Choroid plexus epithelial cell (primary cell): ENCODE measurements around the gene VIPR2.

Experiments used
- DNase-seq: peaks from one replicate; pipeline ENCODE4 v3.0.0-alpha.2; 2010; ENCODE audit warnings: low read depth
- H3K4me3 ChIP-seq: 2 replicates; pipeline ENCODE4 v1.5.1; 2011; ENCODE audit warnings: low read depth, mild to moderate bottlenecking, control low read depth, low read length, moderate library complexity
- TF ChIP-seq, protein P1 (sequence below): conservative IDR thresholded peaks from 2 replicates; pipeline ENCODE4 v1.5.1; 2011; ENCODE audit warnings: low read depth, mild to moderate bottlenecking, control low read depth, inconsistent platforms, low read length, moderate library complexity

Gene VIPR2

DNA sequence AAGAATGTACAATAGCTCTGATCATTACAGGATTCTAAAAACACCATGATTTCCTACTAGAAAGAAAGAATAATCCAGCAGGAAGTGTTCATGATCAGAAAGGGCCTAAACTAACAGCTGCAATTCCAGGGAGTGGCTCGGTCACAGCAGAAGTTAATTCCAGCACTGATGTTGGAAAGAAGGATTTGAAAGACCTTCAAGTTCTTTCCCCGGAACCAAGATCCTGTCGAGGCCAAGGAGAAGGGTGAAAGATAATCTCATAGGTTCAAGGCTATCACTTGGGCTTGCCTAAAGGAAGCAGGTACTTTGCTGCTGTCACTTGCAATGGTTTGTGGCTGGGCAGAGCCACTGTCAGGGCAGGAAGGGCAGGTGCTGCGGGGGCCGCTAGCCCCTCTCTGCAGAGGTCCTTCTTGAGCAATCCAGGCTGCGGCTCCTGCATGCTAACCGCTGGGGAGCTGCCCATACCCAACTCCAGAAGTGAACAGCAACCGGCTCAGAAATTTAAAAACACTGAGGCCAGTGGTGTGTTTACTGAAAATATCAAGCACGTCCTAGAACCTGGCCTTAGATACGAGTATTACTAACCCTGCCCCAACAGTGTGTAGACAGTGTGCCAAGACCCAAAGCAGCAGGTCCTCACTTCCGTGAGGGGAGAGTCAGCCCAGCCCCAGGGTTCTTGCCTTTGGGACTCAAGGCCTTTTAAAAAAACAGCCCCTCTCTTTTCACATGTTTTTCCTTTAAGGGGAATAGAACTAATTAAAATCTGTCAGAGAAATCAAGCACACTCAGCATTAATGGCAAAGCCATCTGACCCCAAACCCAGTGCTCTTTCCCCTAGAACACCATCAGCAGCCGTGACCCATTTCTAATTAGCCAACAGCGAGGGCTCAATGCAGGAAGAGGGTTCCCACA, 76.8 kb downstream of the VIPR2 start:
- no peak overlapping the region for H3K4me3 ChIP-seq
- TF ChIP-seq, protein P1, sequence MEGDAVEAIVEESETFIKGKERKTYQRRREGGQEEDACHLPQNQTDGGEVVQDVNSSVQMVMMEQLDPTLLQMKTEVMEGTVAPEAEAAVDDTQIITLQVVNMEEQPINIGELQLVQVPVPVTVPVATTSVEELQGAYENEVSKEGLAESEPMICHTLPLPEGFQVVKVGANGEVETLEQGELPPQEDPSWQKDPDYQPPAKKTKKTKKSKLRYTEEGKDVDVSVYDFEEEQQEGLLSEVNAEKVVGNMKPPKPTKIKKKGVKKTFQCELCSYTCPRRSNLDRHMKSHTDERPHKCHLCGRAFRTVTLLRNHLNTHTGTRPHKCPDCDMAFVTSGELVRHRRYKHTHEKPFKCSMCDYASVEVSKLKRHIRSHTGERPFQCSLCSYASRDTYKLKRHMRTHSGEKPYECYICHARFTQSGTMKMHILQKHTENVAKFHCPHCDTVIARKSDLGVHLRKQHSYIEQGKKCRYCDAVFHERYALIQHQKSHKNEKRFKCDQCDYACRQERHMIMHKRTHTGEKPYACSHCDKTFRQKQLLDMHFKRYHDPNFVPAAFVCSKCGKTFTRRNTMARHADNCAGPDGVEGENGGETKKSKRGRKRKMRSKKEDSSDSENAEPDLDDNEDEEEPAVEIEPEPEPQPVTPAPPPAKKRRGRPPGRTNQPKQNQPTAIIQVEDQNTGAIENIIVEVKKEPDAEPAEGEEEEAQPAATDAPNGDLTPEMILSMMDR: no peak
- DNase-seq: no peak

DNA sequence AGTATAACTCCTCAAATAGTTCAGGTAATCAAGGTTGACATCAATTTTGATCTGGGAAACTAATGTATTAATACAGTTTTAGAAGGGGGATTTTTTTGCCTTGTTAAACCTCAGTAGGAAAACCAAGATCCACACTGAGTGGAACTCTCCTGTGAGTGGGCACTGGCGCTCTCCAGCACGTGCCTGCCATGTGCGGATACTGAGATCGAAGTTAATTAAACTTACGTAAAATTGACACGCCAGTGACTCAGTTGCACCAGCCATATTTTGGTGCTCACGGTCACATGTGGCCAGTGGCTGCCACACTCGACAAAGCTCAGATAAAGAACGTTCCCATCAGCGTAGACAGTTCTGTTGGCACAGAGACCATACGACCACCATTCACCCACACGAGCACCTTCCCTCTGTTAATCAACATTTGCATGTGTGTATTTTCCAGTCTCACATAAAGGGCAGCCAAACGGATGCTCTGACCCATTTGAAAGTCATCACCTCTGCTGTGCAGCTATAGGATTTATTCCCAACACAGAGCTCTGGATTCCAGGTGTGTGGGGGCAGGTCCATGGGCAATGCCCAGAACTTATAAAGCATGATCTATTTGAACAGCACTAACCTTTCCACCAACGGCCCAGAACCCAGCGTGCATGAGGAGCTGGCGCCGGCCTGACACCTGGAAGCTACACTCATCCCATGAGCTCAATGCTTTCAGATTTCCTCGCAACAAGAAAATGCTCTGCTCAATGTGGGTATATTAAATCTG, 77.7 kb downstream of the VIPR2 start:
- no peak for DNase-seq
- TF ChIP-seq, protein P1: no peak
- H3K4me3 ChIP-seq: no peak overlapping the region

DNA sequence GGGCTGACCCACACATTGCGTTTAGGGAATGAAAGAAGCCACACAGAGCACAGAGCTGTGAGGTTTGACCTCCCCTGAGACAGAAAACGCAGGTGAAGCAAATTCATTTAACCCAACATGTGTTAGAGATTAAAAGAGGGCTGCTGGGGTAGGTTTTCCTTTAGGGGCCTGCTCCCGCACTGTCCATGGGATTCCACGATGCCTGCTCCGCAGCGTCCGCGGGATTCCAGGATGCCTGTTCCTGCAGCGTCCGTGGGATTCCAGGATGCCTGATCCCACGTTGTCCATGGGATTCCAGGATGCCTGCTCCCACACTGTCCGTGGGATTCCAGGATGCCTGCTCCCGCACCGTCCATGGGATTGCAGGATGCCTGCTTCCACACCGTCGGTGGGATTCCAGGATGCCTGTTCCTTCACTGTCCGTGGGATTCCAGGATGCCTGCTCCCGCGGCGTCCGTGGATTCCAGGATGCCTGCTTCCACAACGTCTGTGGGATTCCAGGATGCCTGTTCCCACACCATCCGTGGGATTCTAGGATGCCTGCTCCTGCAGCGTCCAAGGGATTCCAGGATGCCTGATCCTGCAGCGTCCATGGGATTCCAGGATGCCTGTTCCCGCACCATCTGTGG, 78.7 kb downstream of the VIPR2 start:
- TF ChIP-seq, protein P1: no peak
- H3K4me3 ChIP-seq: no peak overlapping the region
- no peak for DNase-seq

DNA sequence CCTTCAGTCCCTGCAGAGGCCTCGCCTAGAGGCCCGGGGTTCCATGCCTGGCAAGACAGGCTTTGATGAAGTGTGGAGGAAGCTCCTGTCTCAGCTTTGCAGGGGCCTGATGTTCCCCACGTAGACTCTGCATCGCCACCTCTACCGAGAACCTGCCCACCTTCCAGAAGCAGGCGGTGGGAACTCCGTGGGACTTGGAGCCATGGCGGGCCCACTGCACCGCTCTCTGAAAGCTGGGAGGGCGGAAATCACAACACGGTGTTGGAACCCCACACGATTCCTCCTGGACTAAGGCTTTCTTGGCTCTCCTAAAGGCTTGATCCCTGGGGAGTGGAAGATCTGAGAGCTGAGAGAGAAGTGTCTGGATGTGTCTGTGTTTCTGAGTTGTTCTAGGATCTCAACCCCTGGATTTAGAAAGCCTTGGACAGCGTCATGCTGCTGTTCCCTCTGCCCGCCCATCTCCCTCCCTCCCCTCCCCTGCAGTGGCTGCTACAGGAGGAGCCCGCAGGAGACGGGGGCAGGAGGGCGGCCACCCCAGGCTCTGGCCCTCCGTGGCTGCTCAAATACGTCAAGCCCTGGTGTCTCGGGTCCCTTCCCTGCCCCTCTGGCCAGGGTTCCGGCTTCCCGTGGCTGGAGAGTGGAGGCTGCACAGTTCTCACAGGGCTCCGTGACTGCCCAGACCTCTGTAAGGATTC, 79.7 kb downstream of the VIPR2 start:
- TF ChIP-seq, protein P1: no peak
- no peak for DNase-seq
- no peak overlapping the region for H3K4me3 ChIP-seq

DNA sequence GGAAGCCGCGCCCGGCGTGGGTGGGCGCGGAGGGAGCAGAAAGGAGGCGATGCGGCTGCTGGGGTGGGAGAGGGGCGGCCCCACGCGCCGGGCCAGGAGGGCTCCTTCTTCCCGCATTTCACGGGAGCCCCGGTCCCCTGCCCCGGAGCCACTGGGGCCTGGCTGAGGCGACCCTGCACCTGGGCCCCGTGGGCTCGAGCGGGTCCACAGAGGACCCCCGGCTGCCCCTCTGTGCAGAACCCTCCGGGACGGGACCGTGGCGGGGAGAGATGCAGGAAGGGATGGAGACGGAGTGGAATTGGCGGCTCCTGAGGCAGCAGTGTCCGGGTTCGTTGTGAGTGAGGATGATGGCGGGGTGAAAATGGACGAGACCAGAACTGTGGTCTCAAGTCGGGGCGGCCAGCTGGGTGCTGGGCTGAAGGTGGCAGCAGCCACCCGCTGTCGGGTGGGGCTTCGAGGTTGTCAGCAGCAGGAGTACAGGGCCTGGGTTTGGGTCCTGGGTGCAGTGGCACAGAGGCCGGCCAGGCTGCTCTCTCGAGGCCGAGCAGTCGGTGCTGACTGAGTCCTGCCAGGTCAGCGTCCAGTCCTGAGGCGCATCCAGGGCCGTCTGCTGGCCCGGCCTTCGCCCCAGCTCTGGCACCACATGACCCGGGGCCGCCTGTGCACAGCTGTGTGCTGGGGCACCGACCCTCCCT, 80.4 kb downstream of the VIPR2 start:
- H3K4me3 ChIP-seq: no peak overlapping the region
- no peak for DNase-seq
- TF ChIP-seq, protein P1: no peak
